Smooth muscle cell (in vitro differentiated cells): ENCODE results near the gene TET2. TPM values are rescaled to one million over a fixed set of nuclear protein-coding genes. Genes with fewer than 3 reads are reported as not detected.
A peak's percentile ranks its signal among the peaks of the same experiment; 100 is the strongest.

Experiments used
- DNase-seq: peaks from one replicate; lab custom pipeline; 2025; ENCODE audit not compliant: unreplicated experiment; lab: John Stamatoyannopoulos, UW
- H2AFZ ChIP-seq: fragments of 200-600 bp; sonication (generic); 2 replicates; pipeline ENCODE4 v1.6.0; 2016; ENCODE audit warnings: antibody characterized with exemption, low read depth, mild to moderate bottlenecking
- H3F3A ChIP-seq: fragments of 200-600 bp; sonication (generic); 2 replicates; pipeline ENCODE4 v1.6.0; 2017; ENCODE audit warnings: antibody characterized with exemption, low read depth
- H3K27ac ChIP-seq: fragments of 200-600 bp; sonication (generic); 2 replicates; pipeline ENCODE4 v1.5.1; 2016; ENCODE audit warnings: low read depth, mild to moderate bottlenecking
- H3K27me3 ChIP-seq: fragments of 200-600 bp; sonication (generic); 2 replicates; pipeline ENCODE4 v1.6.1; 2016; ENCODE audit warnings: low read depth, mild to moderate bottlenecking
- H3K36me3 ChIP-seq: fragments of 200-600 bp; sonication (generic); 2 replicates; pipeline ENCODE4 v1.5.1; 2016; ENCODE audit warnings: low read depth
- H3K4me1 ChIP-seq: fragments of 200-600 bp; sonication (generic); 2 replicates; pipeline ENCODE4 v1.5.1; 2016; ENCODE audit warnings: low read depth
- H3K4me2 ChIP-seq: fragments of 200-600 bp; sonication (generic); 2 replicates; pipeline ENCODE4 v1.6.0; 2016; ENCODE audit warnings: mild to moderate bottlenecking
- H3K4me3 ChIP-seq: fragments of 200-600 bp; sonication (generic); 2 replicates; pipeline ENCODE4 v1.5.1; 2016; ENCODE audit warnings: mild to moderate bottlenecking
- H3K79me2 ChIP-seq: fragments of 200-600 bp; sonication (generic); 2 replicates; pipeline ENCODE4 v1.6.0; 2016; ENCODE audit warnings: low read depth, mild to moderate bottlenecking
- H3K9ac ChIP-seq: fragments of 200-600 bp; sonication (generic); 2 replicates; pipeline ENCODE4 v1.6.0; 2016; ENCODE audit warnings: low read depth
- H3K9me3 ChIP-seq: fragments of 200-600 bp; sonication (generic); replicated peaks from 2 replicates; pipeline ENCODE4 v1.5.1; 2016; ENCODE audit warnings: low read depth
- H4K20me1 ChIP-seq: fragments of 200-600 bp; sonication (generic); 2 replicates; pipeline ENCODE4 v1.6.0; 2016; ENCODE audit warnings: low read depth
- CTCF ChIP-seq: fragments of 200-600 bp; sonication (generic); IDR thresholded peaks from 2 replicates; pipeline ENCODE4 v1.5.1; 2017; ENCODE audit warnings: borderline replicate concordance, mild to moderate bottlenecking, antibody characterized with exemption; ENCODE audit not compliant: insufficient read depth, poor library complexity, severe bottlenecking
- WGBS: methylation state at CpG from one replicate; pipeline ENCODE4 v1.1.7; 2016; ENCODE audit warnings: low lambda C conversion rate; 5-methylcytosine and 5-hydroxymethylcytosine counted together
- polyA plus RNA-seq: library from polyadenylated mRNA; unstranded; fragments of >200 nt; fragmentation: Nextera tagmentation; extraction: Ambion mirVana; gene quantifications from 2 replicates; pipeline ENCODE4 v1.2.1, GENCODE V29; 2016
- total RNA-seq: library from RNA; depleted of rRNA; stranded (reverse); fragments of >200 nt; gene quantifications from 2 replicates; pipeline ENCODE4 v1.2.3, GENCODE V29; 2014

The TET2 gene
- total and polyA plus RNA-seq, 2 experiments from 2014 or later = 2.7 to 20.5 TPM

GRCh38 chr4:105198541-105198940 is 51.9 kb downstream of the TET2 start:
- H3K79me2 ChIP-seq = peaks cover 18% of the 10 kb centered on the region
- TF ChIP-seq CTCF = no peak

GRCh38 chr4:105206214-105206613 is 59.5 kb downstream of the TET2 start:
- Histone ChIP-seq H3K9ac (no peak overlapping the region), H3F3A (no peaks in the 10 kb centered on the region), H3K36me3 (no peaks in the 10 kb centered on the region), H3K27me3 (no peaks in the 10 kb centered on the region), H3K4me2 (no peak overlapping the region), H3K27ac (no peak overlapping the region), H3K4me1 (peaks cover 4% of the 10 kb centered on the region), H3K9me3 (no peaks in the 10 kb centered on the region), H3K4me3 (no peak overlapping the region), H4K20me1 (peaks cover 60% of the 10 kb centered on the region), H2AFZ (no peak overlapping the region), H3K79me2 (peaks cover 14% of the 10 kb centered on the region)
- TF ChIP-seq CTCF = no peak
- DNase-seq = no peak
- 71% methylated on average over 3 of the region's 3 CpGs for WGBS

More at GRCh38 chr4:105198541-105198940, 51.9 kb downstream of the TET2 start:
- Histone ChIP-seq H3F3A (no peaks in the 10 kb centered on the region), H3K36me3 (peaks cover 4% of the 10 kb centered on the region), H3K27ac (no peak overlapping the region), H3K4me1 (no peaks in the 10 kb centered on the region), H3K27me3 (no peaks in the 10 kb centered on the region), H3K9ac (no peak overlapping the region), H4K20me1 (peaks cover 55% of the 10 kb centered on the region), H2AFZ (no peak overlapping the region), H3K9me3 (no peaks in the 10 kb centered on the region), H3K4me3 (no peak overlapping the region), H3K4me2 (no peak overlapping the region)
- WGBS = 82% methylated on average over 2 of the region's 2 CpGs
- DNase-seq = no peak

GRCh38 chr4:105207386-105207785 is 60.7 kb downstream of the TET2 start:
- Histone ChIP-seq H3K4me1 (peaks cover 4% of the 10 kb centered on the region), H3K79me2 (peaks cover 12% of the 10 kb centered on the region), H3K9ac (no peak overlapping the region), H3K9me3 (no peaks in the 10 kb centered on the region), H3F3A (no peaks in the 10 kb centered on the region), H2AFZ (no peak overlapping the region), H3K4me3 (no peak overlapping the region), H3K27me3 (no peaks in the 10 kb centered on the region), H3K4me2 (no peak overlapping the region), H3K36me3 (no peaks in the 10 kb centered on the region), H3K27ac (peak overlapping the region; percentile 5), H4K20me1 (peaks cover 60% of the 10 kb centered on the region)
- 92% methylated on average over 2 of the region's 2 CpGs for WGBS
- DNase-seq = no peak
- no peak for TF ChIP-seq CTCF

- Histone ChIP-seq H3K27me3 (no peaks in the 10 kb centered on the region), H2AFZ (no peak overlapping the region), H3K27ac (no peak overlapping the region), H3K4me1 (peaks cover 4% of the 10 kb centered on the region), H3K36me3 (no peaks in the 10 kb centered on the region), H3K4me3 (no peak overlapping the region), H3K9me3 (no peaks in the 10 kb centered on the region), H3F3A (no peaks in the 10 kb centered on the region), H4K20me1 (peaks cover 59% of the 10 kb centered on the region), H3K79me2 (peaks cover 4% of the 10 kb centered on the region), H3K4me2 (no peak overlapping the region), H3K9ac (no peak overlapping the region)
- no peak for DNase-seq
- TF ChIP-seq CTCF = no peak
- 79% methylated on average over 5 of the region's 5 CpGs for WGBS
Measured at GRCh38 chr4:105208561-105208960, 61.9 kb downstream of the TET2 start.
